ENCODE results near the gene ENOX1.

DNA sequence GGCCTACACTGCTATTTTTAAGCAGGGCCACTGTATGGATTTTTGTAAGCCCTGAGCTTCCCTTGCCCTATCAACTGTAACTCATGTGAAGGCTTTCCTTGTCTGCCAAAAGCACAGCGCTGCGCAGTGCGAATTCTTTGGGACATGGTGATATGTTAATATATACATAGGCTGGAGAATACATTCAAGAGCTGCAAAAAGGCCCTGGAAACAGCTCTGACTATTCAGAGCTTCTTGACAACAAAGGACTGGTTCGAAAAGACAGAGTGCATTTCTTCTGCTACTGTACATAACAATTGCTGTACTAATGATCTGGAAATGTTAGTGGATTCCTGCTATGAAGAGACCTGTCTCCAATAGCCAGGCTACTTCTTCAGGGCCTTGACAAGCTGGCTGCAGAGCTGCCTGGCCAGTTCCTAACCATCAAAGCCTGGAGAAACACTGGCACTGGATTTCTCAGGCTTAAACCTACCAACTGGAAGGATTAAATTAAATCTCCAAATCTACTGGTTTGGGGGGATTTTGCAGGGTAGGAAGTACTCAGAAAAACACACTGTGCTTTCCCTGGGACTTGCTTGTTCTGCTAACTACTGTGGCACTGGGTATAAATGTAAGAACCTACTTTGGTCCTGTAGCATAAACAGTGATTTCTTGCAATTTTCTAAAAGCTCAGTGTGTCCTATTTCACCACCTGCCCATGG lies 516.5 kb downstream of the ENOX1 start:
- TF ChIP-seq GLIS3 (CRISPR knock-in tag; IDR thresholded peaks at IDR 0.05) (no peak), ARNTL (CRISPR knock-in tag; IDR thresholded peaks at IDR 0.05; ENCODE audit: borderline replicate concordance, low read depth) (no peak), TOX (CRISPR knock-in tag; IDR thresholded peaks at IDR 0.05; ENCODE audit: borderline replicate concordance) (no peak), ISL1 (CRISPR knock-in tag; IDR thresholded peaks at IDR 0.05) (no peak), ZNF70 (CRISPR knock-in tag; IDR thresholded peaks at IDR 0.05) (no peak), OSR1 (CRISPR knock-in tag; IDR thresholded peaks at IDR 0.05) (no peak), POU6F1 (CRISPR knock-in tag; IDR thresholded peaks at IDR 0.05; ENCODE audit: borderline replicate concordance, low read depth) (no peak)
- TF ChIP-seq, protein P1, sequence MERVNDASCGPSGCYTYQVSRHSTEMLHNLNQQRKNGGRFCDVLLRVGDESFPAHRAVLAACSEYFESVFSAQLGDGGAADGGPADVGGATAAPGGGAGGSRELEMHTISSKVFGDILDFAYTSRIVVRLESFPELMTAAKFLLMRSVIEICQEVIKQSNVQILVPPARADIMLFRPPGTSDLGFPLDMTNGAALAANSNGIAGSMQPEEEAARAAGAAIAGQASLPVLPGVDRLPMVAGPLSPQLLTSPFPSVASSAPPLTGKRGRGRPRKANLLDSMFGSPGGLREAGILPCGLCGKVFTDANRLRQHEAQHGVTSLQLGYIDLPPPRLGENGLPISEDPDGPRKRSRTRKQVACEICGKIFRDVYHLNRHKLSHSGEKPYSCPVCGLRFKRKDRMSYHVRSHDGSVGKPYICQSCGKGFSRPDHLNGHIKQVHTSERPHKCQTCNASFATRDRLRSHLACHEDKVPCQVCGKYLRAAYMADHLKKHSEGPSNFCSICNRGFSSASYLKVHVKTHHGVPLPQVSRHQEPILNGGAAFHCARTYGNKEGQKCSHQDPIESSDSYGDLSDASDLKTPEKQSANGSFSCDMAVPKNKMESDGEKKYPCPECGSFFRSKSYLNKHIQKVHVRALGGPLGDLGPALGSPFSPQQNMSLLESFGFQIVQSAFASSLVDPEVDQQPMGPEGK (CRISPR knock-in tag; IDR thresholded peaks at IDR 0.05; ENCODE audit: borderline replicate concordance), result no peak
- TF ChIP-seq, protein P2, sequence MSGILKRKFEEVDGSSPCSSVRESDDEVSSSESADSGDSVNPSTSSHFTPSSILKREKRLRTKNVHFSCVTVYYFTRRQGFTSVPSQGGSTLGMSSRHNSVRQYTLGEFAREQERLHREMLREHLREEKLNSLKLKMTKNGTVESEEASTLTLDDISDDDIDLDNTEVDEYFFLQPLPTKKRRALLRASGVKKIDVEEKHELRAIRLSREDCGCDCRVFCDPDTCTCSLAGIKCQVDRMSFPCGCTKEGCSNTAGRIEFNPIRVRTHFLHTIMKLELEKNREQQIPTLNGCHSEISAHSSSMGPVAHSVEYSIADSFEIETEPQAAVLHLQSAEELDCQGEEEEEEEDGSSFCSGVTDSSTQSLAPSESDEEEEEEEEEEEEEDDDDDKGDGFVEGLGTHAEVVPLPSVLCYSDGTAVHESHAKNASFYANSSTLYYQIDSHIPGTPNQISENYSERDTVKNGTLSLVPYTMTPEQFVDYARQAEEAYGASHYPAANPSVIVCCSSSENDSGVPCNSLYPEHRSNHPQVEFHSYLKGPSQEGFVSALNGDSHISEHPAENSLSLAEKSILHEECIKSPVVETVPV (CRISPR knock-in tag; IDR thresholded peaks at IDR 0.05), result no peak
